Upper lobe of left lung (tissue), 4 donors: Measurements from ENCODE around the gene KCNJ6.

Experiments
- CTCF ChIP-seq, 6 experiments: fragments of 450-650 bp in 4 of 6; fragments of 200-600 bp in 2 of 6; sonication (generic) in 2 of 6; IDR thresholded peaks; one replicate each; pipeline ENCODE4 v1.5.1; 2016 to 2019; ENCODE audit warnings: antibody characterized with exemption in 6 of 6
- POLR2A ChIP-seq, 4 donors: fragments of 450-650 bp; IDR thresholded peaks; one replicate each; pipeline ENCODE4 v1.5.1; 2016 to 2017; ENCODE audit warnings: antibody characterized with exemption in 4 of 4, mild to moderate bottlenecking in 2 of 4

DNA sequence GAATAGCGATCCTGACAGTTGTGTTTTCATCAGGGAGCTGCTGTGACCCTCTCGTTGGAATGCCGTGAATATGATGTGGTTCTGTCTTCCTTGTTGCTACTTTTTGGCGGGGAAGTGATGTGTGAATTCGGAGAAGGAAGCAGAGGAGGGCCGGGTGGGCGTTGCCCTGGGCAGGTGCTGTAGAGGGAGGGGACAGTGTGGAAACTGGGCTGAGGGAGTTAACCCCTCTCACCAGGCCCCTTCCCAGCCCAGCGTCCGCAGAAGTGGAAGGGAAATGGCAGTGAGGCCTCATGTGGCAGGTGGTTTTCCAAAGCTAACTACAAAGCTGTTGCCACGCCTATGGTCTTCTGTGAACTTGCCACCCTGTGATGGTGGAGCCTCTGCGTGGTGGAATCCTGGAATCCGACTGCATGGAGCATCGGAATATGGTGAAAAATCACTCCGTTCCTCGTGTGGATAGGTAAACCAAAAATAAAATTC lies 321.7 kb downstream of the KCNJ6 start:
- no peak for TF ChIP-seq CTCF (IDR thresholded peaks at IDR 0.05)
- TF ChIP-seq POLR2A (IDR thresholded peaks at IDR 0.05), result no peak
